Progenitor cell of endocrine pancreas (in vitro differentiated cells): ENCODE measurements around the gene SLC9A7. TPM values are rescaled to one million over a fixed set of nuclear protein-coding genes. Genes with fewer than 3 reads are reported as not detected.

Experiments used
- DNase-seq: peaks from one replicate; pipeline ENCODE4 v3.0.0; 2021; ENCODE audit warnings: low spot score; ENCODE audit not compliant: unreplicated experiment
- H3K27ac Mint-ChIP-seq: 2 replicates; pipeline ENCODE4 v1.8.0; 2021; ENCODE audit warnings: mild to moderate bottlenecking, moderate library complexity, mixed read lengths
- H3K27me3 Mint-ChIP-seq: 2 replicates; pipeline ENCODE4 v1.8.0; 2021; ENCODE audit warnings: mixed read lengths
- H3K36me3 Mint-ChIP-seq: 2 replicates; pipeline ENCODE4 v1.8.0; 2022; ENCODE audit warnings: mixed read lengths; ENCODE audit not compliant: insufficient read depth
- H3K4me1 Mint-ChIP-seq: 2 replicates; pipeline ENCODE4 v1.8.0; 2021; ENCODE audit warnings: low read depth, mixed read lengths
- H3K4me3 Mint-ChIP-seq: 2 replicates; pipeline ENCODE4 v1.8.0; 2021; ENCODE audit warnings: low read depth, mild to moderate bottlenecking, moderate library complexity, mixed read lengths
- H3K9me3 Mint-ChIP-seq: 2 replicates; pipeline ENCODE4 v1.8.0; 2021; ENCODE audit warnings: low read depth, mixed read lengths
- total RNA-seq: library from RNA; stranded (reverse); gene quantifications from 2 replicates; pipeline ENCODE4 v1.2.1, GENCODE V29; 2021
- TF ChIP-seq, protein P1 (sequence below): fragments of 200-600 bp; sonication (generic); IDR thresholded peaks from one replicate; pipeline ENCODE4 v1.5.0; 2021; ENCODE audit warnings: antibody characterized with exemption, mild to moderate bottlenecking; ENCODE audit not compliant: unreplicated experiment

The SLC9A7 gene
- total RNA-seq, 1 donor from 2014 or later = 9.5 TPM

GRCh38 chrX:46713672-46714490 is 45.0 kb downstream of the SLC9A7 start:
- Mint-ChIP-seq H3K9me3 (peaks cover 26% of the 10 kb centered on the region), H3K36me3 (peaks cover 3% of the 10 kb centered on the region), H3K4me1 (no peaks in the 10 kb centered on the region)

GRCh38 chrX:46712764-46713163 is 46.2 kb downstream of the SLC9A7 start:
- Mint-ChIP-seq H3K36me3 (peaks cover 5% of the 10 kb centered on the region), H3K9me3 (peaks cover 28% of the 10 kb centered on the region), H3K4me1 (no peaks in the 10 kb centered on the region), H3K27me3 (no peaks in the 10 kb centered on the region), H3K4me3 (no peak overlapping the region), H3K27ac (no peak overlapping the region)
- TF ChIP-seq, protein P1, sequence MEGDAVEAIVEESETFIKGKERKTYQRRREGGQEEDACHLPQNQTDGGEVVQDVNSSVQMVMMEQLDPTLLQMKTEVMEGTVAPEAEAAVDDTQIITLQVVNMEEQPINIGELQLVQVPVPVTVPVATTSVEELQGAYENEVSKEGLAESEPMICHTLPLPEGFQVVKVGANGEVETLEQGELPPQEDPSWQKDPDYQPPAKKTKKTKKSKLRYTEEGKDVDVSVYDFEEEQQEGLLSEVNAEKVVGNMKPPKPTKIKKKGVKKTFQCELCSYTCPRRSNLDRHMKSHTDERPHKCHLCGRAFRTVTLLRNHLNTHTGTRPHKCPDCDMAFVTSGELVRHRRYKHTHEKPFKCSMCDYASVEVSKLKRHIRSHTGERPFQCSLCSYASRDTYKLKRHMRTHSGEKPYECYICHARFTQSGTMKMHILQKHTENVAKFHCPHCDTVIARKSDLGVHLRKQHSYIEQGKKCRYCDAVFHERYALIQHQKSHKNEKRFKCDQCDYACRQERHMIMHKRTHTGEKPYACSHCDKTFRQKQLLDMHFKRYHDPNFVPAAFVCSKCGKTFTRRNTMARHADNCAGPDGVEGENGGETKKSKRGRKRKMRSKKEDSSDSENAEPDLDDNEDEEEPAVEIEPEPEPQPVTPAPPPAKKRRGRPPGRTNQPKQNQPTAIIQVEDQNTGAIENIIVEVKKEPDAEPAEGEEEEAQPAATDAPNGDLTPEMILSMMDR = no peak
- DNase-seq = no peak

More at GRCh38 chrX:46713672-46714490, 45.0 kb downstream of the SLC9A7 start:
- TF ChIP-seq, protein P1 = no peak
- no peak overlapping the region for H3K27ac Mint-ChIP-seq
- no peak for DNase-seq
- no peak overlapping the region for H3K4me3 Mint-ChIP-seq
- H3K27me3 Mint-ChIP-seq = no peaks in the 10 kb centered on the region

GRCh38 chrX:46710927-46711623 is 47.8 kb downstream of the SLC9A7 start:
- H3K9me3 Mint-ChIP-seq = peaks cover 30% of the 10 kb centered on the region
- H3K27ac Mint-ChIP-seq = no peak overlapping the region
- no peak for DNase-seq
- H3K36me3 Mint-ChIP-seq = peaks cover 4% of the 10 kb centered on the region
- H3K4me3 Mint-ChIP-seq = no peak overlapping the region
- no peaks in the 10 kb centered on the region for H3K4me1 Mint-ChIP-seq
- TF ChIP-seq, protein P1 = no peak
- H3K27me3 Mint-ChIP-seq = no peaks in the 10 kb centered on the region

DNA sequence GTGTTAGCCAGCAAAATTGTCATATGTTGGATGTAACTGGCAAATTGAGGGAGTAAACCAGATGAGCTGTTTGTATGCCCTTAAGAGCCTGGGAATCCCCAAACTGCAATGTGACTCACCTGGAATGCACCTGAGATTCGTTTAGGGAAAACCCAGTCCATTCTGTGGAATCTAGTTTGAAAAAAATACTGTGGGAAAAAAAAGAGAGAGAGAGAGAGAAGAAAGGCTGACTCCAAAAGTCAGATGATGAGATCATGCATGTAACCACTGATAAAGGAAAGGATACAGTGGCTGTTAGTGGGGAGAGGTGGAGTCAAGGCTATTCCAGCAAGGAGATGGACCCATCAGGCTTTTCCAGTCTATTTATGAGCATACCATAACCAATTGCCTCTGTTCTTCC is 48.5 kb downstream of the SLC9A7 start:
- no peak for DNase-seq
- Mint-ChIP-seq H3K27me3 (no peaks in the 10 kb centered on the region), H3K4me3 (no peak overlapping the region), H3K27ac (no peak overlapping the region), H3K9me3 (peaks cover 33% of the 10 kb centered on the region), H3K36me3 (peaks cover 4% of the 10 kb centered on the region), H3K4me1 (no peaks in the 10 kb centered on the region)
- TF ChIP-seq, protein P1 = no peak

- Mint-ChIP-seq H3K4me1 (no peaks in the 10 kb centered on the region), H3K4me3 (no peak overlapping the region), H3K36me3 (peaks cover 4% of the 10 kb centered on the region), H3K27ac (no peak overlapping the region), H3K27me3 (no peaks in the 10 kb centered on the region), H3K9me3 (peaks cover 34% of the 10 kb centered on the region)
- TF ChIP-seq, protein P1 = no peak
- no peak for DNase-seq
Observed at GRCh38 chrX:46707274-46707965, 51.5 kb downstream of the SLC9A7 start.
